ENCODE data around the gene PRMT1. TPM values are rescaled to one million over a fixed set of nuclear protein-coding genes. Genes with fewer than 3 reads are reported as not detected.

Gene PRMT1
- 329 to 426 TPM (median 425 TPM) in 5 replicates for total RNA-seq (2022; extraction: Qiagen RNA extraction; ENCODE audit: low read depth)

GRCh38 chr19:49677231-49677900 is at the start of gene PRMT1:
Gene PRMT1, plus strand, starts transcription at chr19:49677271. Its CDS starts 10 bp downstream, at chr19:49677281.

GRCh38 chr19:49640113-49640898 is 36.8 kb upstream of the PRMT1 start, which contains the start of gene RRAS:
Gene RRAS, minus strand, starts transcription at chr19:49640143. Its CDS starts 45 bp downstream, at chr19:49640098.

DNA sequence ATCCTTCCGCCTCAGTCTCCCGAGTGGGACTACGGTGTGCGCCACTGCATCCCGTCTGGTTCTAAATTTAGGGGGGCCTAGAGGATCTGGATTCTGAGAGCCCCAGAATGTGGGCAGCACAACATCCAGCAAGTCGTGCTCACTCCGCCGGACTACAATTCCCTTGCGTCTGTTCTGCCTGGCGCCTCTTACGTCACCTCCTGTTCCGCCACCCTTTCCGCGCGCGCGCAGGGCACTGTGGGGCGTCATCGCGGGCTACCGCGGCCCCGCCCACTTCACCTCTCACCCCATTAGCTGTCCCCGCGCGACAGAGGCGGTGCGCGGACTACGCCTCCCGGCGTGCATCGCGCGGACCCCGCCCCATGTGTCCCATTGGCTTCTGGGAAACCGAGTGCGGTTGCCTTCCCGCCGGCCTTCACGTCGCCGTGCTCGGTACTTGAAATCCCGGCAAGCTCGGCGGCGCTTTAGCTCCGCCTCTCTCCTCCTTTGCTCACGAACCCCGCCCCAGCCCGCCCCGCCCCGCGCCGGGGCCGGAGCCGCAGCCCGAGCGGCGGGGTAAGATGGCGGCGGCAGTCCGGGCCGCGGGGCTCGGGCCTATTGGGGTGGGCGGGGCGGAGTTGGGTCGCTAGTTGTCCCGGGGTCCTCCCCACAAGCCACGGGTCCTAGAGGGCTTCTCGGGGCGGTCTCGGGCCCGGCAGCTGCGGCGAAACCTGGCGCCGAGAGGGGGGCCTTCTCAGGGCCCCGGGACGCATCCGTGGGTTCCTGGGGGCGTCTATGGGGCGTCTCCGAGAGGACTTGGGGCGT is 35.2 kb upstream of the PRMT1 start, which contains the start of gene SCAF1:
Gene SCAF1 (plus strand): TSS at position 522 of the 804 bp plus-strand sequence. CDS start 2,818 bp downstream, outside the sequence.

GRCh38 chr19:49665351-49666119 is 11.5 kb upstream of the PRMT1 start, which contains the start of the genes BCL2L12 and IRF3:
Gene BCL2L12, plus strand, starts transcription at chr19:49665933. Its CDS starts 760 bp downstream, at chr19:49666693.
Gene IRF3, minus strand, starts transcription at chr19:49665857. Its CDS starts 1,019 bp downstream, at chr19:49664838.

DNA sequence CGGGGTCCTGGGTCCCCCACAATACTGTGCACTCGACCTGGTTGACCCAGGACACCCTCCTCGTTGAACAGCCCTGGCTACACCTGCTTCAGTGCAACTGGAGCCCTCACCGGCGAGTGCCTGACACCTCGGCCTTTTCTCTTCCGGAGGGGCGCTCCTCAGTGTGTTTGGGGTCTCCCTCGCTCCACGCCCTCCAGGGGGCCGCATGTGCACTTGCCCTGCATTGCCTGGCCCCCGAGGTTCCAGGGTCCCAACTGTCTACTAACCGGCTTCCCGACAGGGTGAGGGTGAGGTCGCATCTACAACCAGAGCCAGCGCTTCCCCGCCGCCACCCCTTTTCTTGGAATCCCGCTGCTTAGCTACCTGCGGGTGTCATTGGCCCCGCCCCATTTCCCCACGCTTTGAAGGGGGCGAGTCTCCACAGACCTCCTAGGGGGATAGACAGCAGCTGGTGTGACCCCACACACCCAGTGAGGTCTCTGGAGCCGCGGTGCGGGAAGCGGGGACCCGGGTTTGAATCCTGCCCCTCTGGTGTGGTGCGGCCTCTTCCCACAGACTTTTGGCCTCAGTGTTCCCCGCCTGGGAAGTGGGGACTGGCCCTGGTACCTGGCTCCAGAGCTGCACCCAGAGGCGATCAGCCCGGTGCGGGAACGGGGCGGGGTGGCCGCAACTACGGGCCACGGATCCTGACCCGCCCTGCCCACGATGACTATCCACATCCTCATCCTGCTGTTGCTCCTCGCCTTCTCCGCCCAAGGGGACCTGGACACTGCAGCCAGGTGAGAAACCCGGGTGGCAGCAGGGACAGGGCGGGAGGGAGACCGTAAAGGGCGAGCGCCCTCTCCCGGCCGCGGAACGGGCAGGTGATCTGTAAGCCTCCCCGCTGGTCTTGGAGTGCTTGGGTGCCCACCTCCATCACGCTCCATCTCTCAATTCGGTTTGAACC is 12.3 kb downstream of the PRMT1 start, which contains the start of gene ADM5:
Gene ADM5 (plus strand): TSS at position 462 of the 946 bp plus-strand sequence. CDS start 244 bp downstream, at position 706.

DNA sequence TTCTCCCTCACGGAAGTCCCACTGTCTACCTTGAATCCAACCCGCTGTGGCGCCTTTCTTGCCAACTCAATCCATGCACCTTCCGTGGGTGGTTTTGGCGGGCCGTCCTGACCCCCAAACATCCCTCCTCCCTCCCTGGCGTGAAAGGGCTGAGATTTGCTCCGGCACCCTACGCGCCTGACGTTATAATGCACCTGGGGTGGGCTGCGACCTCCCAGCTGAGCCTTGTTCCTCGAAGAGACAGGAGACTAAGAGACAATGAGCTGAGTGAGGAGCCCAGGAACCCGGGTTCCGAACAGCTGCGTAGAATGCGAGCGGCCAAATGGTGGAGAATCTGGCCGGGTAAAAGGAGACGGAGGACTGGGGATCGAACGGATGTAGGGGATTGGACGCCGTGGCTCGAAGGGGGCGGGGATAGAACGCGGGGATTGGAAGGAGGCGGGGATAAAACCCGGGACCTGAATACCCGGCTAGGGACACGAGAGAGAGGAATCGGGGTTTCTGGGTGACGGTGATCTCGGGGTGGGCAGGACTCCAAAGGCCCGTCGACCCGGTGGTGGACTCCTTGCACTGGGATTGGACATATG is 13.7 kb downstream of the PRMT1 start, which contains the start of gene CPT1C:
Gene CPT1C (plus strand): TSS at position 461 of the 587 bp plus-strand sequence. CDS start 1,137 bp downstream, outside the sequence.

Other genes with a start within 250 kb of the PRMT1 start
- gene SLC17A7, start 235.7 kb upstream of the PRMT1 start, total RNA-seq (2022; extraction: Qiagen RNA extraction; ENCODE audit: low read depth) = 0.24 to 0.81 TPM (median 0.51 TPM) in 5 replicates
- 92.5 to 93.8 TPM (median 93.2 TPM) in 5 replicates for gene PIH1D1, start 225.5 kb upstream of the PRMT1 start, total RNA-seq (2022; extraction: Qiagen RNA extraction; ENCODE audit: low read depth)
- gene ALDH16A1, start 224.0 kb upstream of the PRMT1 start, total RNA-seq (2022; extraction: Qiagen RNA extraction; ENCODE audit: low read depth) = 12.1 to 27.7 TPM (median 25.8 TPM) in 5 replicates
- 0.70 to 1.6 TPM (median 1.1 TPM) in 5 replicates for gene FLT3LG, start 203.1 kb upstream of the PRMT1 start, total RNA-seq (2022; extraction: Qiagen RNA extraction; ENCODE audit: low read depth)
- 3,231 to 4,145 TPM (median 3,896 TPM) in 5 replicates for gene RPL13A, start 189.7 kb upstream of the PRMT1 start, total RNA-seq (2022; extraction: Qiagen RNA extraction; ENCODE audit: low read depth)
- gene RPS11, start 180.8 kb upstream of the PRMT1 start, total RNA-seq (2022; extraction: Qiagen RNA extraction; ENCODE audit: low read depth) = 3,660 to 4,645 TPM (median 3,818 TPM) in 5 replicates
- 21.1 to 29.8 TPM (median 28.8 TPM) in 5 replicates for gene FCGRT, start 164.6 kb upstream of the PRMT1 start, total RNA-seq (2022; extraction: Qiagen RNA extraction; ENCODE audit: low read depth)
- 2.0 to 2.8 TPM (median 2.7 TPM) in 5 replicates for gene RCN3, start 149.3 kb upstream of the PRMT1 start, total RNA-seq (2022; extraction: Qiagen RNA extraction; ENCODE audit: low read depth)
- 69.9 to 115 TPM (median 107 TPM) in 5 replicates for gene NOSIP, start 96.7 kb upstream of the PRMT1 start, total RNA-seq (2022; extraction: Qiagen RNA extraction; ENCODE audit: low read depth)
- gene PRRG2, start 96.0 kb upstream of the PRMT1 start, total RNA-seq (2022; extraction: Qiagen RNA extraction; ENCODE audit: low read depth) = 0.39 to 1.1 TPM (median 0.94 TPM) in 5 replicates
- 20.1 to 39.3 TPM (median 34.5 TPM) in 5 replicates for gene PRR12, start 86.1 kb upstream of the PRMT1 start, total RNA-seq (2022; extraction: Qiagen RNA extraction; ENCODE audit: low read depth)
- 70.1 to 151 TPM (median 135 TPM) in 5 replicates for gene RRAS, start 37.1 kb upstream of the PRMT1 start, total RNA-seq (2022; extraction: Qiagen RNA extraction; ENCODE audit: low read depth)
- 32.3 to 79.6 TPM (median 75.1 TPM) in 5 replicates for gene SCAF1, start 35.1 kb upstream of the PRMT1 start, total RNA-seq (2022; extraction: Qiagen RNA extraction; ENCODE audit: low read depth)
- gene IRF3, start 11.4 kb upstream of the PRMT1 start, total RNA-seq (2022; extraction: Qiagen RNA extraction; ENCODE audit: low read depth) = 69.2 to 108 TPM (median 102 TPM) in 5 replicates
- gene BCL2L12, start 11.3 kb upstream of the PRMT1 start, total RNA-seq (2022; extraction: Qiagen RNA extraction; ENCODE audit: low read depth) = 49.1 to 71.5 TPM (median 65.4 TPM) in 5 replicates
- gene ADM5, start 12.3 kb downstream of the PRMT1 start, total RNA-seq (2022; extraction: Qiagen RNA extraction; ENCODE audit: low read depth) = 2.7 to 6.9 TPM (median 5.7 TPM) in 5 replicates
- 11.4 to 14.4 TPM (median 13.4 TPM) in 5 replicates for gene CPT1C, start 13.8 kb downstream of the PRMT1 start, total RNA-seq (2022; extraction: Qiagen RNA extraction; ENCODE audit: low read depth)
- not detected in 5 replicates for gene TSKS, start 86.0 kb downstream of the PRMT1 start, total RNA-seq (2022; extraction: Qiagen RNA extraction; ENCODE audit: low read depth)
- gene AP2A1, start 89.7 kb downstream of the PRMT1 start, total RNA-seq (2022; extraction: Qiagen RNA extraction; ENCODE audit: low read depth) = 31.7 to 63.3 TPM (median 57.1 TPM) in 5 replicates
- 9.3 to 17.9 TPM (median 15.0 TPM) in 5 replicates for gene FUZ, start 136.0 kb downstream of the PRMT1 start, total RNA-seq (2022; extraction: Qiagen RNA extraction; ENCODE audit: low read depth)
- 39.7 to 74.7 TPM (median 67.0 TPM) in 5 replicates for gene MED25, start 141.0 kb downstream of the PRMT1 start, total RNA-seq (2022; extraction: Qiagen RNA extraction; ENCODE audit: low read depth)
- 98.8 to 160 TPM (median 149 TPM) in 5 replicates for gene PTOV1, start 173.9 kb downstream of the PRMT1 start, total RNA-seq (2022; extraction: Qiagen RNA extraction; ENCODE audit: low read depth)
- 30.8 to 60.9 TPM (median 51.4 TPM) in 5 replicates for gene PNKP, start 190.3 kb downstream of the PRMT1 start, total RNA-seq (2022; extraction: Qiagen RNA extraction; ENCODE audit: low read depth)
- 64.4 to 121 TPM (median 114 TPM) in 5 replicates for gene AKT1S1, start 200.1 kb downstream of the PRMT1 start, total RNA-seq (2022; extraction: Qiagen RNA extraction; ENCODE audit: low read depth)
- gene TBC1D17, start 200.4 kb downstream of the PRMT1 start, total RNA-seq (2022; extraction: Qiagen RNA extraction; ENCODE audit: low read depth) = 16.6 to 25.0 TPM (median 22.9 TPM) in 5 replicates
- 0.19 to 0.88 TPM (median 0.64 TPM) in 5 replicates for gene IL4I1, start 219.6 kb downstream of the PRMT1 start, total RNA-seq (2022; extraction: Qiagen RNA extraction; ENCODE audit: low read depth)